T-helper 9 cell (primary cell): ENCODE data around the gene SGPP2.
A peak's percentile ranks its signal among the peaks of the same experiment; 100 is the strongest.
"Not testable (repeated sequence)": the region's sequence is repeated elsewhere in the genome, so short reads cannot be mapped to it uniquely, and the experiment has no call there.

Experiments used
- DNase-seq: peaks from one replicate; pipeline ENCODE4 v3.0.0-alpha.2; 2020
- total RNA-seq, 2 donors: gene quantifications; one replicate each; lab custom pipeline; 2026; lab: John Stamatoyannopoulos, UW

Gene SGPP2, protein sequence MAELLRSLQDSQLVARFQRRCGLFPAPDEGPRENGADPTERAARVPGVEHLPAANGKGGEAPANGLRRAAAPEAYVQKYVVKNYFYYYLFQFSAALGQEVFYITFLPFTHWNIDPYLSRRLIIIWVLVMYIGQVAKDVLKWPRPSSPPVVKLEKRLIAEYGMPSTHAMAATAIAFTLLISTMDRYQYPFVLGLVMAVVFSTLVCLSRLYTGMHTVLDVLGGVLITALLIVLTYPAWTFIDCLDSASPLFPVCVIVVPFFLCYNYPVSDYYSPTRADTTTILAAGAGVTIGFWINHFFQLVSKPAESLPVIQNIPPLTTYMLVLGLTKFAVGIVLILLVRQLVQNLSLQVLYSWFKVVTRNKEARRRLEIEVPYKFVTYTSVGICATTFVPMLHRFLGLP
- total RNA-seq, result 5.6 to 8.9 reads per million in 2 donors

- DNase-seq, result peak; percentile 10
These were observed at the start of gene SGPP2 for GRCh38 chr2:222424276-222424728. Gene SGPP2, plus strand, starts transcription at chr2:222424543. Its CDS starts 60 bp downstream, at chr2:222424603.

DNA sequence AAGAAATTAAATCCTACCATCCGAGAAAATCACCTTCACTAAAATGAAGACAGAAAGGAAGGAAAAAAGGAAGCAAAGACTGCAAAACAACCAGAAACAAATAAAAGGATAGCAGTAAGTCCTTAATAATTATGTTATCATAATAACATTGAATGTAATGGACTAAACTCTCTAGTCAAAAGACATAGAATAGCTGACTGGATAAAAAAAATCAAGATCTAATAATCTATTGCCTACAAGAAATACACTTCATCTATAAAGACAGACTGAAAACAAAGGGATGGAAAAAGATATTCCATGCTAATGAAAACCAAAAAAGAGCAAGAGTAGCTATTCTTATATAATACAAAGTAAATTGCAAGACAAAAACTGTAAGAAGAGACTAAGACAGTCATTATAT lies 48.5 kb upstream of the SGPP2 start:
- no peak for DNase-seq

GRCh38 chr2:222380456-222380855 lies 43.9 kb upstream of the SGPP2 start:
- no peak for DNase-seq

GRCh38 chr2:222381566-222381965 lies 42.8 kb upstream of the SGPP2 start:
- DNase-seq, result no peak

GRCh38 chr2:222383255-222383654 lies 41.1 kb upstream of the SGPP2 start:
- DNase-seq, result no peak

- no peak for DNase-seq
These were observed 32.5 kb upstream of the SGPP2 start for GRCh38 chr2:222391743-222392285.

GRCh38 chr2:222393733-222394267 lies 30.5 kb upstream of the SGPP2 start:
- DNase-seq, result no peak

GRCh38 chr2:222398446-222398885 lies 25.9 kb upstream of the SGPP2 start:
- no peak for DNase-seq

DNA sequence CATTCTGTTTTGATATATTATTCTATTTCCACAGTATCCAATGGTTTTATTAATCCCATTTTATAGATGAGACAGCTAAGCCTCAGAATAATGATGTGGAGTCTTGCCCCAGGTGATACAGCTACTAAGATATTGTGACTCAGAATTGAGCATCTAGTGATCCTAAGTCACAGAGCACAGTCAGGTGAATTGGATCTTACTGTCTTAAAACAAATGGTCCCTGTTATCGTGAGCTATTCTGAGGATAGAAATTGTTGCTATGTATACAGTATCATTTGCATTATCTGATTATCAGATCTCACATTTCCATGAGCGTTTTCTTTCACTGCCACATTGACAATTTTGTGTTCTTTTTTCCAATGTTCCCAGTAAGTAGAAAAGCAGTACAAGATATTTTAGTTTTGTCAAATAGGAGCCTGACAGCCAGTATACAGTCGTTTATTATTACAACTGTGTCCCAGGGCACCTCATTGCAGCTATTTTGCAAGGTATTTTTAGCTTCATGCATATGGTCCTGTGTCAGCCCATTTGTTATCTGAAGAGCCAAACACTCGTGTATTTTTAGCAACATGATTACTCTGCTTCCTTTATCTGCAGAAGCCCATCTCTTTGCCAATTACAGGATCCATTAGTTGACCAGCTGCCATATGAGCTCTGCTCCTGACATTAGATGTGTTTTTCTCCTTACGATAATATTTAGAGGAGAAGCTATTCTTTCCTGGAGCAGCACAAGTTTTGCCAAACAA lies 25.1 kb upstream of the SGPP2 start:
- no peak for DNase-seq

DNA sequence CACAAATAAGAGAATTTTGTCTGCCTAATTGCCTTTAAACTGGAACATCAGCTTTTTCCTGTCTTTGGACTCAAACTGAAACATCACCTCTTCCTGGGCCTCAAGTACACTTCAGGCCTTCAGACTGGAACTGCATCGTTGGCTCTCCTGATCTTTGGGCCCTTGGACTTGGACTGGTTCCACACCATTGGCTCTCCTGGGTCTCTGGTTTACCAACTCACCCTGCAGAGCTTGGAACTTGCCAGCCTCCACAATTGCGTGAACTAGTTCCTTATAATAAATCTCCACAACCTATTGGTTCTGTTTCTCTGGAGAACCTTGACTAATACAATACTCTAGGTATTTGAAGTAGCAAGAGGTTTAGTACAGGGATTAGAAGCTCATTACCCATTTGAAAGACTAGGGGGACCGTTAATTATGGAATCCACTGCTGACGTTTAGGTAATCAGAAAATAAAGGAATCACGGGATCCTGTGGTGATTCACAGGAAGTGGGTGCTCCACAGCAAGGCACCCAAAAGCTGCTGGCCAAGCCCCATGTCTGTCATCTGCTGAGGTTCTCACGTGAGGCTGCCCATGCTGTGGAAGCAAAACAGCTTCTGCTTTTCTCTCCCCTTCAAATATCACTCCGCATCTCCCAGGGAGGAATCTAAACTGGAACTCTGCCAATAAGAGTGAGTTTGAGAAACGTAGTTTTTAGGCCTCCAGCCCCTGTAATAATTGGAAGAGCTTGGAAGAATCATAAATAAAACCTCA lies 20.0 kb upstream of the SGPP2 start:
- no peak for DNase-seq

GRCh38 chr2:222408684-222409083 lies 15.7 kb upstream of the SGPP2 start:
- DNase-seq, result no peak

DNA sequence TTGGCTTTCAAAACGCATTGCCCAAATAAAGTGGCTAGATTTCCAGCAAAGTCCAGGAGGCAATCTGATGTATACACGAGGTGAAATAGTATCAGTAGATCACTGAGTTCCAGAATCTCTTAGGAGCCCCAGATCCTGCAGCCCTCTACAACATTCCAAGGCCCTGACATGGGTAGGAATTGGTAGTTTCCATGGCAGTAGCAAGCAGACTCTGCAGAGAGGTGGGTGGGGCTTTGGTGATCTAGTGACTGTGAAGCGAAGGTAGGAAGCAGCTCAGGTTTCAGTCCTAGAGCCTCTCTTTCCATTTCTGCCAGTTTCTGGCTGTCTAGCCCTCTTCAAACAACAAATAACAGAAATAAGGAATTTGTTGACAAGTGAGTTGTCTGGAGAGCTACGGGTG lies 13.8 kb upstream of the SGPP2 start:
- DNase-seq, result no peak

GRCh38 chr2:222412334-222412733 lies 12.0 kb upstream of the SGPP2 start:
- not testable (repeated sequence) for DNase-seq

- no peak for DNase-seq
These were observed 10.9 kb upstream of the SGPP2 start for GRCh38 chr2:222413295-222413911.

DNA sequence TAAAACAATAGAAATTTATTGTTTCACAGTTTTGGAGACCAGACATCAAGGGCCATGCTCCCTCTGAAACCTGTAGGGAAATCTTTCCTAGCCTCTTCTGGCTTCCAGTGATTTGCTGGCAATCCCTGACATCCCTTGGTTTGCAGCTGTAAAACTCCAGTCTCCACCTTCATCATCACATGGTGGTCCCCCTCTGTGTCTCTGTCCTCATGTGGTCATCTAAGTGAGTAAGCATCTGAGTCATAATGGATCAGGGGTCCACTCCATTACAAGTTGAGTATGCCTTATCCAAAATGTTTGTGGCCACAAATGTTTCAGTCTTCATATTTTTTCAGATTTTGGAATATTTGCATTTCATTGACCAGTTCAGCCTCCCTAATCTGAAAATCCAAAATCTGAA lies 5.6 kb upstream of the SGPP2 start:
- no peak for DNase-seq

DNA sequence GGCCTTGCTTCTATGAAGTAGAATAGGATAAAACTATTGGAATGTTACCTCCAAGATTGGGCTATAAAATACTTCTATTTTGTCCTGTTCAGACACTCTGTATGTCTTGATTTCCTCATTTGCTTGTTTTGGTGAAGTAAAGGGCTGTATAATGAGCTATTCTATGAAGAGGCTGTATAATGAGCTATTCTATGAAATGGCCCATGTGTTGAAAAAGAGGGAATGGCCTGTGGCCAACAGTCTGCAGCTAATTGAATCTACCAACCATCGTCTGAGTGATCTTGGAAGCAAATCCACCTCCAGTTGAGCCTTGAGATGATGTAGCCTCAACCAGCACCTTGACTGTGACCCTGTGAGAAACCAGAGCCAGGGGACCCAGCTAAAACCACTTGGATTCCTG lies 3.8 kb upstream of the SGPP2 start:
- DNase-seq, result no peak

DNA sequence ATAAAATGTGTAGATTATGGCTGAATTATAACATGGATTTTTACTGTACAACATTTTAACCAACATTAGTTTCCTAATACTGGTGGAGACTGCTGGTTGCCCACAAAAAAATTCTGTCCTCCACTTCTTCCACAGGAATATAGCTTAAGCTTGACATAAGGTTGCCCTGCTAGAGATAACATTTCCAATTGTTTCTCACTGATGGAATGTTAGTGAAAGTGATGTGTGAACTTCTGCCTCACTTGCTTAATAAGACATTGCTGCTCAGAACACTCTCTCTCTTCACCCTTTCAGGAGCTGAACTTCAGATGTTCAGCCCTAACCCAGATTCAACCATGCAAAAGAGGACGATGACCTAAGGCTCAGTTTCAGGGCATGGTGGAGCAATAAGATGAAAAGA lies 2.7 kb upstream of the SGPP2 start:
- DNase-seq, result no peak

- no peak for DNase-seq
These were observed 1.2 kb upstream of the SGPP2 start for GRCh38 chr2:222423186-222423585.

DNA sequence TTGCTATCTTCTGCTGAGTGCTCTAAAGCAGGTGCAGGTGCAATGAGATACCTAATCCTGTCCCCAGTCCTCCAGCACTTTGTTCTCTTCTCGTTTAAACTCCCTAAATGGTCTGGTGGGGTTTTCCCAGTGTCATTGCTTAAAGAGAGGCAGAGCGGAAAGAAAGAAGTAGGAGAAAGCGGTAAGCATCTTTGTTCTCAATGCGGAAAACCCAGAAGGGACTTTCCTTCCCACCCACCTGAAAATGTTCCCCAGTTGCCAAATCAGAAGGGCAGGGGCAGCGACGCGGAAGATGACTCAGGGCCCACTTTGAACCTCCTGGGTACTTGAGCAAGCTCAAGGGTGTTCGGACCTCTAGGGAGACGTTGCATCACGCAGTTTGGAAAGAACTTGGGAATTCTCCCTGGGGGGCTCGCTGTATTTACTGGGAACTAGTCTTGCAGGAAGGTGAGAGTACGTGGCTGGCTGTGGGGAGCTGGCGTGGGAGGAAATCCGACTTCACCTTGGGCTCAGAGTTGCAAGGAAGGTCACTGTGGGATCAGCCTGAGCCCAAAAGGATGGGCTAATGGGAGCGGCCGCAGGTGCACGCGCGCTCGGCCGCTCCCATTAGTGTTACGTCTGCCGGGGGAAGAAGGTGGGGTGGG lies 589 bp upstream of the SGPP2 start:
- DNase-seq, result peak; percentile 18

DNA sequence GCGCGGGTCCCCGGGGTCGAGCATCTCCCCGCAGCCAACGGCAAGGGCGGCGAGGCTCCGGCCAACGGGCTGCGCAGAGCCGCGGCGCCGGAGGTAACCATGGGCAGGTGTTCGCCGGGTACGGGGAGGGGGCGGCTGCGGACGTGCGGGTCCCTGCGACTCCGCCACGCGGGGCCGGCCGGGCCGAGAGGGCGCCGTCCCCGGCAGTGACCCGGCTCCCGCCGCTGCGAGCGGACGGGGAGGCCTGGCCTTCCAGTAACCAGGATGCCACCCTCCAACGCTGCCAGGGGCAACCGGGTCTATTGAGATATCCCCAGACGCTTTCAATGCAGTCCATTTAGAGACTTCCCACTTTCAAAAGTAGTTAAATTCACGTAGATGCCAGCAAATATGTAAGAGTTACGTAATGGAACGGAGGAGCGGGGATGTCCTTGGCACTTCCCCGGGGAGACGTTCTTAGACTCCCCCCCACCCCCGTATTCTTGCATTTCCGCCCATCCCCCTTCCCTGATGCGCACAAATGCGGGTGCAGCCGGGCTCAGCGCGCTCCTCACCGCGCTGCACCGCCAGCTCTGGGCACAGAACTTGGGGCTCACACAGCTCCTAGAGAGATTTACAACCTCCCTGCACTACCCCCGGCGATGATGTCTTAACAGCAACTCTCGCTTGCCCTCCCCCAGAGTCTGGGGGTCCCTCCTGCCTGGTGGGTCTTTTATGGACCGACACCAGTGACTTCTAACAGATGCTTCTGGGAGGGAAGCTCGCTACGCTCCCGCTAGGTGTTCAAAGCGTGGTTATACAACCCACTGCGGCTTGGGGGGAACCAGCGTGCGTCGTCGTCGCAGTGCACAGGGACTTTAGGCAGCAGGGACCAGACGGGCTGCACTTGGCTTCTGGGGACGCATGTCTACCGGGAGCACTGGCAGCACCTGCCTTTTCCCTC lies 657 bp downstream of the SGPP2 start:
- DNase-seq, result peak; percentile 11
